ENCODE data around the gene CEP104.

The CEP104 gene

DNA sequence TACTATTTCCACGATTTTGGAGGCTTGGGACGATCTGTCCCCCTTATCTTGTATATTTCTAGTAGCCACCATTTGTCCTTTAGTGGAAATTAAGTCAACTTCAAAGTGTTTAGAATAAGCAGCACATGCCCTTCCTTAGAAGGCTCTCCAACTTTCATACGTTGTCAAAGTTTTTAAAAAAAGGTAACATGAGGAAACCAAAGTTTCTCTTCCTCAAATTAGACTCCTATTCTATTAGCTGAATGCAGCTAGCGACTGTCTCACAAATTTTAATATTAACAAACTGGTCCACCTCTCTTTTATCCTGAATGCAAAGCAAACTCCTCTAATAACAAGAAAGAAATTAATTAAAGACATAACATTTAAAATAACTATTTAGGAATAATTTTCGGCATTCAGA, 36.2 kb upstream of the CEP104 start:
- DNase-seq: no peak

DNA sequence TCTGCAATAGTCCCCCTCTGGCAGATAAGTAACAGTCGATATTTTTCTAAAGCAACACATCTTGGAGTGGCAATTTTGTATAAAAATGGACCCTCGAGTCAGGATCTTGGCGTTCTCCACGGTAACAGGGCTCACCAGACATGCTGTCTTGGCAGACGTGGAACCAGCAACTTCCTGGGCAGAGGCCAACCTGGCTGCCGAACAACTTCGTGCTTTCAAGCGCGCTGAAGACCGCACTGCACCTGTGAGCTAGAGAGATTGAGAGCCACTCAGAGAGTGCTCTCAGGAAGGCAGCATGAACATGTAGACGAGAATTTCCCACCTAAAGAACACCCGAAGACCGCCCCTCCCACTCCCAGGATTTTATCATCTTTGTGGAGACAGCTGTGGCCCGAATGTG, 35.7 kb upstream of the CEP104 start:
- no peak for DNase-seq

DNA sequence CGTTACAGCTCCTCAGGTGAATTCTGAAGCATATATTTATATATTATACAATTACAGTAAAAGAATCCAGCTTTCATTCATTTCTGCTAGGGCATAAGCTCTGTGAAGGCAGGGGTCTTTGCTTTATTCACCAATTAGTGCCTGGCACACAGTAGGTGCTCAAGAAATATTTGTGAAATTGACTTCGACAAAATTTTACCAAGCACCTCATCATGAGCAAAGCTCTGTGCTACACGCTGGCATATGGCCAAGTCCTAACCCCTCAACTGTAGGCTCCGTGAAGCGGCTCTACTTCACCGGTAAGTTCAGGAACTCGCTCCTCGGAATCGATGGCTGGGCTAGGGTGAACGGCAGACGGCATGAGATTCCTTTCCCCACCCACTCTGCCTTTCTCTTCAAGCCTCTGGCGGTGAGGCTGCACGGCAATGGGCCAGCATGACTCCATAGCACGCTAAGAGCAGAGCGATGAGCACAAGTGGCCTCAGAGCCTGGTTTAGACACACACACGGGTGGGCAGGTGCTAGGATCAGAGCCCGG, 34.4 kb upstream of the CEP104 start:
- DNase-seq: no peak

DNA sequence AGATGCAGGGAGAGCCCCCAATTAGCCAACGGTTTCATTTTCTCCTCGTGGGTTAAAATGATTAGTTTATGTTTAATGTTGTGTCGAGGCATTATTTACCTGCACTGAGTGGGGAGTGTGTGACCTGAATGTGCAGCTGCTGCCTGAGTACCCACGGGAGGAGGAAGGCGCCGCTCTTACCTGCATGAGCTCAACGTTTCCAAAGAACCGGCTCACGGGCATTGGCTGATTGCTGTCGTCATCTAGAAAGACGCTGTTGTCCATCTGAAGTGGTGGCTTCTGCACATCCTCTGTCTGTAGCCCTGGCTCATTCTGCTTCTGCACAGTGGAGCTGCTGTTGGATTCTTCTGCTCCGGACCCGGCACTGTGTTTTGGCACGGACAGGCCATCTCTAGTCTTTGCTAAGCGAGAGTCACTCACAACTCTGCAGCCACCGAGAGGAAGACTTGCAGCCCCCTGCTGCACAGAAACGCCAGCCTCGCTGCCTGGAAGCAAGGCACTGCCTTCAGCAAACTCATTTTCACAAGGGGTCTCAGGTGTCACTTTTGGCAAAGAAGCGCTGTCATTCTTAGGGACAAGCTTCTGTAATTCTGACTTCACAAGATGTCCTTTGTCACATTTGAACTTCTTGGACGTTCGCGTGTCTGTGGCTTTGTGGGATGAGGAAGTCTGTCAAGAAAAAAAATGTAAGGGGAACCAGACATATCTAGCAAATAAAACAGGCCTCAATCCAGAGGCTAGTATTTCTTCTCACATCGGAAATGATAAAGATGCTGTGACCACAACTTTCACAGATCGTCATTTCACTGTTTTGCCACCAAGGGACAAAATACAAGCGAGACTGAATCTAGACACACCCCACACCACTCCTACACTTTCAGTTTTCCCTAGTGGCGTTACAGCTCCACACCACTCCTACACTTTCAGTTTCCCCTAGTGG, 33.6 kb upstream of the CEP104 start:
- peak; percentile 10 for DNase-seq

DNA sequence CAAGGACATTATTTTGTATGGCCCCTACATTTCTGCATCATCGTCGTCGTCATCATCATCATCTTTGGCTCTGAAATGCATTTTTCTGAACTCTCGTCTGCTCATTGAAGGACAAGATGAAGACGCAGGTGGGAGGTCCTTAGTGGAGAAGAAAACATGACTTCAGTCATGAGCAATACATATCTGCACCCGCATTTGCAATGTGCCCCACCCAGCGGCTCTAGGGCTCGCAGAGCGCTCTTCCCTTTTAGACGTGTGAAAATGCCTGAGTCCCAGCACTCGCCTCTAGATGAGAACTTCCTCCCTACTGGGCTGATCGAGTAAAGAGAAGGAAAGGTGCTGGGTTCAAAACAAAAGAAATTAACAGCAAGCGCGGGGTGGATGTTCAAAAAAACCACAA, 32.9 kb upstream of the CEP104 start:
- peak; percentile 22 for DNase-seq

DNA sequence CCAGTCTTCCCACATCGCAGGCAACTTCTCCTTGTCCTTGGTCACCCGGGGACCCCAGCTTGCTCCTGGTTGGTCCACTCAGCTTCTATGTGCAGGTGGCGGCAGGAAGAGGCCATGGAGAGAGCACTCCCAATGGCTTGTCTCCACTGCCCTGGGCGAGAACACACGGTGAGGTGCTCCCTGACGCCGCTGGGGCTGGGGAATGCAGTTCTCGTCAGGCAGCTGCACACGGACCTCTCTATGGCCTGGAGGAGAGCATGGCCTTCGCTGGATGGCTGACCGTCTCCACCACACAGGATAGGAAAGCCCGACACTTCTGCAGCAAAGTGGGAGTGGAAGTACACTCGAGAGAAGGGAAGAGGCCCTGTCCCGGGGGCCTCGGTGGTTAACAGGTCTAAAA, 31.3 kb upstream of the CEP104 start:
- DNase-seq: no peak

GRCh38 chr1:3886691-3887090, 29.7 kb upstream of the CEP104 start:
- DNase-seq: no peak

DNA sequence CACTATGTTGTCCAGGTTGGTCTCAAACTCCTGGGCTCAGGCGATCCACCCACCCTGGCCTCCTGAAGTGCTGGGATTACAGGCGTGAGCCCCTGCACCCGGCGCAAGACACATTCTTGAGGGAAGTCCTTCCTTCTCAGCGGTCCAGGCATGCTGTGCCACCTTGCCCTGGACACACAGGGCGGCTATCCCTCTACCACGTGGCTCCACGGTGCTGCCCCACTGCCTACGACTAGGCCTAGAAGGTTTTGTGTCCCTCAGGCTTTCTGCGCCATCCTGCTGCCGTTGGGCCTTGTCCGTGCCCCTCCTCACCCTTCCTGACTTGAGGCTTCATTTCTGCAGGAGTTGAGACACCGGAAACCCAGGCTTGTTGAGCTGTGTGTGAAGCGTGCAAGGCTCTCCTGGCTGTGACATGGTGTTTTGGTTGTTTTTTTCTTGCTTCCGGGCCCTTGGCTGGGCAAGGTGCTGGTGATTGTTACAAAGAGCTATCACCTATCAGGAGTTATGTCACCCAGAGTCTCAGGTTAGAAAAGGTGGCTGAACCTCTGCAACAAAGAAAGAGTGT, 29.2 kb upstream of the CEP104 start:
- DNase-seq: no peak

- no peak for DNase-seq
Measured at GRCh38 chr1:3885611-3886010, 28.6 kb upstream of the CEP104 start.

DNA sequence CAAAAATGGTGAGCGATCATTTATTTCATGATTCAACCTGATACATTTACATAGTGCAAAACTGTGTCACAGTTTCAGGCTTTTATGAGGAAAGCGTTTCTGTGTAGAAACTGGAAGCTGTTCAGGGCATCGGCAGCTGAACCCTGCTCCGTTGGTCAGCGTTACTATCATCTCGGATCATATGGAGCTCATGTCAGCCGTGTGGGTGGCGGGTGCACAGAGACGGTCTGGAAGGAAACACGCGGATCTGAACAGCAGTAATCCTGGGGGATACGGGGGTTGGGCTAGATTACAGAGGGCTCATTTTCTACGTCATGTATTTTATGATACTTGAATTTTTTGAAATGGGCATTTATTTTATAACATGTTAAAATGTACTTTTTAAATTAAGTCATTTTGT, 28.0 kb upstream of the CEP104 start:
- no peak for DNase-seq

DNA sequence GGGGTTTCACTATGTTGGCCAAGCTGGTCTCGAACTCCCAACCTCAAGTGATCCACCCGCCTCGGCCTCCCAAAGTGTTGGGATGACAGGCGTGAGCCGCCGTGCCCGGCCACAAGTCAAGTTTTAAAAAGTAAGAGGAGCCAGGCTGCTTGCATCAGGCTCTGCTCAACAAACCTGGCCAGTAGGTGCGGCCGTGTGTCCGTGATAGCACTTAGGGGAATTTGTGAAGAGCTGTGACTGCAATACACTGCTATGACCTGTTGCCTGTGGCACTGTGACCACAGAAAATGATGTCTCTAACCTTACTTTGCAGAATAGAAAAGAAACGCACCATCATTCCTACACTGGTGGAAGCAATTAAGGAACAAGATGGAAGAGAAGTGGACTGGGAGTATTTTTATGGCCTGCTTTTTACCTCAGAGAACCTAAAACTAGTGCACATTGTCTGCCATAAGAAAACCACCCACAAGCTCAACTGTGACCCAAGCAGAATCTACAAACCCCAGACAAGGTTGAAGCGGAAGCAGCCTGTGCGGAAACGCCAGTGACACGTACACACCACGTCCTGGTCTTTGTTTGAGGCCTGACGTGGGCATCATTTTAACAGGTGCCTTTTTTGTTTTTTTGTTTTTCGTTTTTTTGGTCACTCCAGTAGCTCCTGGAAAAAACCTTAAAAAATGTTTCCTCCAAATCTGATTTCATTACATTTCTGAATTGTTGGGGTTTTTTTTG, 26.3 kb upstream of the CEP104 start:
- peak; percentile 18 for DNase-seq

DNA sequence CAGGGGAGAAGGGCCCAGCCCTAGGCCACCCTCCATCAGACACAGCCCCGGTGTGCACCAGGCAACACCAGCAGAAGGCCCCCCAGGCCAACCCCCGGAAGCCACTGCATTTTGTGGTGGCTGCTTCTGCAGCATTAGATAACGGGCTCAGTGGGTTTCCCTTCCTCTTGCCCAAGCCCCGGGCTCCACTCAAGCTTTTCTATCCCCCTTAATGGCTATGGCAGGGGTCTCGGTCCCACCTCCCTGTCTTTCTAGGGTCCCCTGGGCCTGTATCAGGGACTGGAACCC, 24.1 kb upstream of the CEP104 start:
- no peak for DNase-seq

DNA sequence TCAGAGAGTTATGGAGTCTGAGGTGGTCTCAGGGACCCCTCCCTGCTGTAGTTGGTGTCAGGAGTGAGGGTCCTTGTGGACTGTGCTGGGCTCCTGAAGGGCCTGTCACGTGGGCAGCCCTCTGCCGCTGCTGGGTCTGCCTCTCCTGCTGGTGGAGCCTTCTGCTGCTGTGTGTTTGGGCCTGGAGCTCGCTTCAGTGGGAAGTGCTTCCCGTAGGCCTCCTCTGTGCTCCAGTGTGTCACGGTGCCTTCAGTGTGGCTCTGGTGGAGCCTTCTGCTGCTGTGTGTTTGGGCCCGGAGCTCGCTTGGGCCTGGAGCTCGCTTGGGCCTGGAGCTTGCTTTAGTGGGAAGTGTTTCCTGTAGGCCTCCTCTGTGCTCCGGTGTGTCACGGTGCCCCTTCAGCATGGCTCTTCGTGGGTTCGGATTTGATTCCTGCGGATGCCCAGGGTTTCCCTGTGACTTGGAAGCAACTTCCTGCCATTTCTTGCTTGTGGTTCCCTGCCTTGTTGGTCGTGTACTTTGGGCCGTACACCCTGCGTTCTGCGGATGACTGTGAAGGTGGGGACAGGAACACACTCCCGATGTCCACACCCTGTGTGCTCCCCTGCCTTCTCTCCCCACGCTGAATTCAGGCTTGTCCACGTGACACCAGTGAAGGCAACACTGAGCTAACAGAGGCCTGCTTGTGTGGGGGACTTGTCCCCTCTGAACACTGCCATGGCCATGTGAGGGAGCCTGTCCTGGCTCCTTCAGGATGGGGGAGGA, 23.6 kb upstream of the CEP104 start:
- no peak for DNase-seq

GRCh38 chr1:3879787-3880428, 22.9 kb upstream of the CEP104 start:
- no peak for DNase-seq

DNA sequence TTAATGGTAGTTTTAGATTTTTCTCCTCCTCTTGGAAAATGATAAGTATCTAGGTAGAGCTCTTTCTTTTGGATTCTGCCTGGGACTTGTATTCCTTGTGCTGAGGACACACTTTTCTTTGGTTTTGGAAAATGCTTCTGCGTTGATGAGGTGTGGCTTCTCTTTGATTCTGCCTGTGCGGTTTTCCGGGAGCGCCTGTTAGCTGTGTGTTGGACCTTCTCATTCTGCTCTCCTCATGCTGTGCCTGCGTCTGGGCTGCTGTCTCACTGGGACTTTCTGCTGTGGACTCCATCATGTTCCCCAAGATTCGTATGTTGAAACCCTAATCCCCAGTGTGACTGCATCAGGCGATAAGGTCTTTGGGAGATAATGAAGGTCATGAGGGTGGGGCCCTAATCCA, 22.1 kb upstream of the CEP104 start:
- no peak for DNase-seq

GRCh38 chr1:3876716-3877115, 19.7 kb upstream of the CEP104 start:
- no peak for DNase-seq

GRCh38 chr1:3874736-3875135, 17.7 kb upstream of the CEP104 start:
- no peak for DNase-seq

GRCh38 chr1:3872546-3872945, 15.5 kb upstream of the CEP104 start:
- no peak for DNase-seq

DNA sequence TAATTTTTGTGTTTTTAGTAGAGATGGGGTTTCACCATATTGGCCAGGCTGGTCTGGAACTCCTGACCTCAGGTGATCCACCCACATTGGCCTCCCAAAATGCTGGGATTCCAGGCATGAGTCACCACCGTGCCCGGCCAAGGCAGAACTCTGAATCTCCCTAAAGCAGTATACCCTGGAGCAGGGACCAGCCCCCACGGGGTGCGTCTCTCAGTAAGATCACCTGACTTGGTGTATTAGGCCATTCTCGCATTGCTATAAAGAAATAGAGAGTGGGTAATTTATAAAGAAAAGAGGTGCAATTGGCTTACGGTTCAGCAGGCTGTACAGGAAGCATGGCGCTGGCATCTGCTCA, 14.4 kb upstream of the CEP104 start:
- no peak for DNase-seq

DNA sequence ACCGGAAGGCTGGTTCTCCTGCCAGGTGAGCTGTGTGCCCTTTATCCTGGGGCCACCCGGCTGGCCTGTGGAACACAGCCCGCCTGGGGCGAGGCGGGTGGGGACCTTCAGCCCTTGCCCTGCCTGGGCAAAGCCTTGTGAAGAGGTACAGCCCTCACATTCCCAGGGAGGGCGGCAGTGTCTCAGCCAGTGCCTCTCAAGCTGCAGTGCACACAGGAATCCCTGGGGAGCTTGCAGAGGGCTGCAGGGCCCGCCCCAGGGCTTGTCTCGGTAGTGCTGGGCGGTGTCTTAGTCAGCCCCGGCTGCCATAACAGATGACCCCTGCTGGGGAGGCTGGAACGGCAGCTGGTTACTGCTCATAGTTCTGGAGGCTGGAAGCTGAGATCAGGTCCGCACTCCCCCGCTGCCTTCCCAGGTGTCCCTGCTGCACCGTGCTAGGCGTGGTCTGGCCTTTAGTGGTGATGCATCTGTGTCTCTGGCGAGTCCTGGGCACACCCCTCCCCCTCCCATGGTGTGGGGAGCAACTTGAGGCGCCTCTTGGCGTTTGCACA, 12.8 kb upstream of the CEP104 start:
- DNase-seq: no peak

- DNase-seq: no peak
Measured at GRCh38 chr1:3868464-3869006, 11.5 kb upstream of the CEP104 start.

DNA sequence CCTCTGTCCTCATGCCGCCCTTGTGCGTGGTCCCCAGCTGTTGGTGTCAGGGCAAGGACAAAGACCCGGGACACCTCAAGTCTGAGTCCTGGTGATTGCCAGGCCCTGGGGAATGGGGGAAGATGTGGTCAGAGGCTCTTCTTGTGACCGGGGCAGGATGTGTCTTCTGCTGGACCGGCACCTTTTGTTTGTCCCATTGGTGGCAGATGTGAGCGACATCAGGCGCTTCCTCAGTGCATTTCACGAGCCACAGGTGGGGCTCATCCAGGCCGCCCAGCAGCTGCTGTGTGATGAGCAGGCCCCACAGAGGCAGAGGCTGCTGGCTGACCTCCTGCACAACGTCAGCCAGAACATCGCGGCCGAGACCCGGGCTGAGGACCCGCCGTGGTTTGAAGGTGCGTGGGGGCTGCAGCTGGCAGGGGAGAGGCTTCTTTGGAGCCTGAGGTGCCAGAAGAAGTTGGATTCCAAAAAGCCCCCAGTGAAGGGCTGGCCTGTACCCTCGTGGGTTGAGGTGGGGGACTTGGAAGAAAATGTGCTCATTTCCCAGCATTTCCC, 8.7 kb upstream of the CEP104 start:
- no peak for DNase-seq

All from CD4-positive, alpha-beta T cell treated with Interleukin-6 for 4 hours (primary cell).